WERI-Rb-1 (cell line): ENCODE measurements around the gene MYO18B.

ENCODE experiments used
- DNase-seq: peaks from one replicate; pipeline ENCODE4 v3.0.0-alpha.2; 2020
- H3K27ac ChIP-seq: fragments of 250-450 bp; sonication (Bioruptor Pico); 2 replicates; pipeline ENCODE4 v1.5.1; 2020; ENCODE audit warnings: mild to moderate bottlenecking, moderate library complexity
- H3K27me3 ChIP-seq: fragments of 250-450 bp; sonication (Bioruptor Pico); 2 replicates; pipeline ENCODE4 v1.5.1; 2021; ENCODE audit warnings: mild to moderate bottlenecking, low read depth, moderate library complexity; ENCODE audit not compliant: insufficient read depth, severe bottlenecking
- H3K36me3 ChIP-seq: fragments of 250-450 bp; sonication (Bioruptor Pico); 2 replicates; pipeline ENCODE4 v1.5.1; 2020; ENCODE audit warnings: mild to moderate bottlenecking, moderate library complexity
- H3K4me3 ChIP-seq: 2 replicates; pipeline ENCODE4 v1.5.1; 2011; ENCODE audit warnings: low read depth, mild to moderate bottlenecking, control low read depth, low read length
- H3K9me3 ChIP-seq: fragments of 250-450 bp; sonication (Bioruptor Pico); 2 replicates; pipeline ENCODE4 v1.5.1; 2021; ENCODE audit warnings: mild to moderate bottlenecking, moderate library complexity; ENCODE audit not compliant: severe bottlenecking
- CTCF ChIP-seq: IDR thresholded peaks from 2 replicates; pipeline ENCODE4 v1.5.1; 2011; ENCODE audit warnings: low read depth, mild to moderate bottlenecking, control low read depth, inconsistent platforms, low read length

Gene MYO18B

GRCh38 chr22:25777411-25777810 lies 35.4 kb downstream of the MYO18B start:
- Histone ChIP-seq H3K27me3 (no peaks in the 10 kb centered on the region), H3K27ac (no peak overlapping the region), H3K4me3 (no peak overlapping the region), H3K36me3 (no peaks in the 10 kb centered on the region), H3K9me3 (no peaks in the 10 kb centered on the region)
- TF ChIP-seq CTCF: no peak
- no peak for DNase-seq

- peak; percentile 45 for DNase-seq
- H3K27ac ChIP-seq: no peak overlapping the region
- no peaks in the 10 kb centered on the region for H3K9me3 ChIP-seq
- H3K4me3 ChIP-seq: no peak overlapping the region
- no peaks in the 10 kb centered on the region for H3K36me3 ChIP-seq
- no peaks in the 10 kb centered on the region for H3K27me3 ChIP-seq
- TF ChIP-seq CTCF: peak; percentile 54
Measured at GRCh38 chr22:25777870-25778269, 35.9 kb downstream of the MYO18B start.

GRCh38 chr22:25779426-25779825 lies 37.4 kb downstream of the MYO18B start:
- Histone ChIP-seq H3K27me3 (no peaks in the 10 kb centered on the region), H3K4me3 (no peak overlapping the region), H3K27ac (no peak overlapping the region), H3K9me3 (no peaks in the 10 kb centered on the region), H3K36me3 (no peaks in the 10 kb centered on the region)
- no peak for DNase-seq
- TF ChIP-seq CTCF: no peak

GRCh38 chr22:25779890-25780289 lies 37.9 kb downstream of the MYO18B start:
- H3K27ac ChIP-seq: no peak overlapping the region
- H3K4me3 ChIP-seq: no peak overlapping the region
- DNase-seq: no peak
- H3K27me3 ChIP-seq: no peaks in the 10 kb centered on the region
- H3K36me3 ChIP-seq: no peaks in the 10 kb centered on the region
- no peak for TF ChIP-seq CTCF
- no peaks in the 10 kb centered on the region for H3K9me3 ChIP-seq

GRCh38 chr22:25780673-25781072 lies 38.7 kb downstream of the MYO18B start:
- TF ChIP-seq CTCF: no peak
- DNase-seq: peak; percentile 29
- Histone ChIP-seq H3K27ac (no peak overlapping the region), H3K4me3 (no peak overlapping the region), H3K27me3 (no peaks in the 10 kb centered on the region), H3K9me3 (no peaks in the 10 kb centered on the region), H3K36me3 (no peaks in the 10 kb centered on the region)

GRCh38 chr22:25781801-25782200 lies 39.8 kb downstream of the MYO18B start:
- Histone ChIP-seq H3K36me3 (no peaks in the 10 kb centered on the region), H3K9me3 (no peaks in the 10 kb centered on the region), H3K27ac (no peak overlapping the region), H3K27me3 (no peaks in the 10 kb centered on the region), H3K4me3 (no peak overlapping the region)
- peak; percentile 56 for DNase-seq
- no peak for TF ChIP-seq CTCF
